ENCODE data around the gene ZSCAN22. TPM values are rescaled to one million over a fixed set of nuclear protein-coding genes. Genes with fewer than 3 reads are reported as not detected.

ZSCAN22 gene
- total and polyA plus RNA-seq, 2 of the 13 experiments (the other 11 are each of a cell fraction or from before 2014, with no cell fraction given), result 2.5 to 3.5 TPM

GRCh38 chr19:58386576-58387337 lies 60.0 kb downstream of the ZSCAN22 start, which contains the start of gene RPS5 (continued):
- TF ChIP-seq NR3C1 (CRISPR knock-in tag; IDR thresholded peaks at IDR 0.05) (no peak; the same call in 1 of the 2 replicates), MIER3 (CRISPR knock-in tag; IDR thresholded peaks at IDR 0.05; ENCODE audit: borderline replicate concordance) (no peak; the same call in 1 of the 2 replicates), ZNF337 (CRISPR knock-in tag; IDR thresholded peaks at IDR 0.05; ENCODE audit: borderline replicate concordance, low read depth) (no peak), ZNF496 (CRISPR knock-in tag; IDR thresholded peaks at IDR 0.05; ENCODE audit: insufficient replicate concordance) (no peak), CHD2 (IDR thresholded peaks at IDR 0.05; ENCODE audit: low read depth, low read length) (peak; percentile 69), ZFP62 (CRISPR knock-in tag; IDR thresholded peaks at IDR 0.05) (no peak), ZNF282 (IDR thresholded peaks at IDR 0.05; ENCODE audit: partially characterized antibody) (no peak), ZNF367 (CRISPR knock-in tag; IDR thresholded peaks at IDR 0.05; ENCODE audit: borderline replicate concordance) (0 out of 2 replicates have a peak, but pooled peaks have one; percentile 35), EP300 (IDR thresholded peaks at IDR 0.05; ENCODE audit: low read depth in 2 of 2, low read length in 2 of 2) (no peak), EP300 (CRISPR knock-in tag; IDR thresholded peaks at IDR 0.05; ENCODE audit: borderline replicate concordance) (no peak), ARNT2 (CRISPR knock-in tag; IDR thresholded peaks at IDR 0.05; ENCODE audit: low read depth) (peak; percentile 76), ZNF484 (CRISPR knock-in tag; IDR thresholded peaks at IDR 0.05; ENCODE audit: borderline replicate concordance, low read depth) (no peak), NBN (conservative IDR thresholded peaks at IDR 0.05) (no peak), TBX2 (CRISPR knock-in tag; IDR thresholded peaks at IDR 0.05; ENCODE audit: borderline replicate concordance) (peak; percentile 60), CTCF (CRISPR knock-in tag; IDR thresholded peaks at IDR 0.05) (no peak), ZNF235 (CRISPR knock-in tag; IDR thresholded peaks at IDR 0.05; ENCODE audit: borderline replicate concordance) (peak; percentile 48; the same call in 1 of the 2 replicates)
- TF ChIP-seq, protein P1, sequence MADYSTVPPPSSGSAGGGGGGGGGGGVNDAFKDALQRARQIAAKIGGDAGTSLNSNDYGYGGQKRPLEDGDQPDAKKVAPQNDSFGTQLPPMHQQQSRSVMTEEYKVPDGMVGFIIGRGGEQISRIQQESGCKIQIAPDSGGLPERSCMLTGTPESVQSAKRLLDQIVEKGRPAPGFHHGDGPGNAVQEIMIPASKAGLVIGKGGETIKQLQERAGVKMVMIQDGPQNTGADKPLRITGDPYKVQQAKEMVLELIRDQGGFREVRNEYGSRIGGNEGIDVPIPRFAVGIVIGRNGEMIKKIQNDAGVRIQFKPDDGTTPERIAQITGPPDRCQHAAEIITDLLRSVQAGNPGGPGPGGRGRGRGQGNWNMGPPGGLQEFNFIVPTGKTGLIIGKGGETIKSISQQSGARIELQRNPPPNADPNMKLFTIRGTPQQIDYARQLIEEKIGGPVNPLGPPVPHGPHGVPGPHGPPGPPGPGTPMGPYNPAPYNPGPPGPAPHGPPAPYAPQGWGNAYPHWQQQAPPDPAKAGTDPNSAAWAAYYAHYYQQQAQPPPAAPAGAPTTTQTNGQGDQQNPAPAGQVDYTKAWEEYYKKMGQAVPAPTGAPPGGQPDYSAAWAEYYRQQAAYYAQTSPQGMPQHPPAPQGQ (CRISPR knock-in tag; IDR thresholded peaks at IDR 0.05; ENCODE audit: borderline replicate concordance), result no peak
- TF ChIP-seq, protein P2, sequence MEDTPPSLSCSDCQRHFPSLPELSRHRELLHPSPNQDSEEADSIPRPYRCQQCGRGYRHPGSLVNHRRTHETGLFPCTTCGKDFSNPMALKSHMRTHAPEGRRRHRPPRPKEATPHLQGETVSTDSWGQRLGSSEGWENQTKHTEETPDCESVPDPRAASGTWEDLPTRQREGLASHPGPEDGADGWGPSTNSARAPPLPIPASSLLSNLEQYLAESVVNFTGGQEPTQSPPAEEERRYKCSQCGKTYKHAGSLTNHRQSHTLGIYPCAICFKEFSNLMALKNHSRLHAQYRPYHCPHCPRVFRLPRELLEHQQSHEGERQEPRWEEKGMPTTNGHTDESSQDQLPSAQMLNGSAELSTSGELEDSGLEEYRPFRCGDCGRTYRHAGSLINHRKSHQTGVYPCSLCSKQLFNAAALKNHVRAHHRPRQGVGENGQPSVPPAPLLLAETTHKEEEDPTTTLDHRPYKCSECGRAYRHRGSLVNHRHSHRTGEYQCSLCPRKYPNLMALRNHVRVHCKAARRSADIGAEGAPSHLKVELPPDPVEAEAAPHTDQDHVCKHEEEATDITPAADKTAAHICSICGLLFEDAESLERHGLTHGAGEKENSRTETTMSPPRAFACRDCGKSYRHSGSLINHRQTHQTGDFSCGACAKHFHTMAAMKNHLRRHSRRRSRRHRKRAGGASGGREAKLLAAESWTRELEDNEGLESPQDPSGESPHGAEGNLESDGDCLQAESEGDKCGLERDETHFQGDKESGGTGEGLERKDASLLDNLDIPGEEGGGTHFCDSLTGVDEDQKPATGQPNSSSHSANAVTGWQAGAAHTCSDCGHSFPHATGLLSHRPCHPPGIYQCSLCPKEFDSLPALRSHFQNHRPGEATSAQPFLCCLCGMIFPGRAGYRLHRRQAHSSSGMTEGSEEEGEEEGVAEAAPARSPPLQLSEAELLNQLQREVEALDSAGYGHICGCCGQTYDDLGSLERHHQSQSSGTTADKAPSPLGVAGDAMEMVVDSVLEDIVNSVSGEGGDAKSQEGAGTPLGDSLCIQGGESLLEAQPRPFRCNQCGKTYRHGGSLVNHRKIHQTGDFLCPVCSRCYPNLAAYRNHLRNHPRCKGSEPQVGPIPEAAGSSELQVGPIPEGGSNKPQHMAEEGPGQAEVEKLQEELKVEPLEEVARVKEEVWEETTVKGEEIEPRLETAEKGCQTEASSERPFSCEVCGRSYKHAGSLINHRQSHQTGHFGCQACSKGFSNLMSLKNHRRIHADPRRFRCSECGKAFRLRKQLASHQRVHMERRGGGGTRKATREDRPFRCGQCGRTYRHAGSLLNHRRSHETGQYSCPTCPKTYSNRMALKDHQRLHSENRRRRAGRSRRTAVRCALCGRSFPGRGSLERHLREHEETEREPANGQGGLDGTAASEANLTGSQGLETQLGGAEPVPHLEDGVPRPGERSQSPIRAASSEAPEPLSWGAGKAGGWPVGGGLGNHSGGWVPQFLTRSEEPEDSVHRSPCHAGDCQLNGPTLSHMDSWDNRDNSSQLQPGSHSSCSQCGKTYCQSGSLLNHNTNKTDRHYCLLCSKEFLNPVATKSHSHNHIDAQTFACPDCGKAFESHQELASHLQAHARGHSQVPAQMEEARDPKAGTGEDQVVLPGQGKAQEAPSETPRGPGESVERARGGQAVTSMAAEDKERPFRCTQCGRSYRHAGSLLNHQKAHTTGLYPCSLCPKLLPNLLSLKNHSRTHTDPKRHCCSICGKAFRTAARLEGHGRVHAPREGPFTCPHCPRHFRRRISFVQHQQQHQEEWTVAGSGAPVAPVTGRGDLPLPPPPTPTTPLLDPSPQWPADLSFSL (CRISPR knock-in tag; IDR thresholded peaks at IDR 0.05), result no peak
